GM12878 (cell line): ENCODE results near the gene CDKN1C.

ENCODE experiments used
- ZNF217 ChIP-seq: fragments of 450-650 bp; IDR thresholded peaks from 2 replicates; pipeline ENCODE4 v1.6.1; 2017; ENCODE audit warnings: antibody characterized with exemption, mild to moderate bottlenecking
- TF ChIP-seq, protein P1 (sequence below): fragments of 450-650 bp; IDR thresholded peaks from 2 replicates; pipeline ENCODE4 v1.6.1; 2017; ENCODE audit warnings: mild to moderate bottlenecking, low read depth, inconsistent platforms; ENCODE audit not compliant: poor library complexity, severe bottlenecking

DNA sequence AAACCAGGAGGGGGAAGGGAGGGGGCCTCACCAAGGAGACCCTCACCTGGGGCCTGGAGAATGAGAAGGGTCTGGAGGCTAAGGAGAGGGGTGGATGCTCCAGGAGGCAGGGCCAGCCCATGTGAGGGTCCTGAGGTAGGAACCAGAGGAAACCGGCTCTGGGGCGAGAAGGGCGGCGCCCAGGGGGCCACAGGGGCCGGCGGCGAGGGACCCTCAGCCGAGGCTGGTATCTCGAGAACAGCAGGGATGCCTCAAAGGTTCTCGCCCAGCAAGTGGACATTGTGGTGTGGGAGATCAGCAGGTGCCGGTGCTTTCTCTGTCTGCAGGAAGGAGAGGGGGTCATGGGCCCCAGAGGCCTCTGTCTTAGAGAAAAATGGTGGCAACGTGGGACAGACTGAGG is 47.9 kb downstream of the CDKN1C start:
- TF ChIP-seq, protein P1, sequence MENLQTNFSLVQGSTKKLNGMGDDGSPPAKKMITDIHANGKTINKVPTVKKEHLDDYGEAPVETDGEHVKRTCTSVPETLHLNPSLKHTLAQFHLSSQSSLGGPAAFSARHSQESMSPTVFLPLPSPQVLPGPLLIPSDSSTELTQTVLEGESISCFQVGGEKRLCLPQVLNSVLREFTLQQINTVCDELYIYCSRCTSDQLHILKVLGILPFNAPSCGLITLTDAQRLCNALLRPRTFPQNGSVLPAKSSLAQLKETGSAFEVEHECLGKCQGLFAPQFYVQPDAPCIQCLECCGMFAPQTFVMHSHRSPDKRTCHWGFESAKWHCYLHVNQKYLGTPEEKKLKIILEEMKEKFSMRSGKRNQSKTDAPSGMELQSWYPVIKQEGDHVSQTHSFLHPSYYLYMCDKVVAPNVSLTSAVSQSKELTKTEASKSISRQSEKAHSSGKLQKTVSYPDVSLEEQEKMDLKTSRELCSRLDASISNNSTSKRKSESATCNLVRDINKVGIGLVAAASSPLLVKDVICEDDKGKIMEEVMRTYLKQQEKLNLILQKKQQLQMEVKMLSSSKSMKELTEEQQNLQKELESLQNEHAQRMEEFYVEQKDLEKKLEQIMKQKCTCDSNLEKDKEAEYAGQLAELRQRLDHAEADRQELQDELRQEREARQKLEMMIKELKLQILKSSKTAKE = no peak
- no peak for TF ChIP-seq ZNF217
